GM12875 (cell line): ENCODE measurements around the gene SLC9A3.

Source experiments
- H3K4me3 ChIP-seq: one replicate; pipeline ENCODE4 v1.5.1; 2011; ENCODE audit warnings: low read depth, low read length, control low read depth
- TF ChIP-seq, protein P1 (sequence below): IDR thresholded peaks from 2 replicates; pipeline ENCODE4 v1.5.1; 2011; ENCODE audit warnings: low read depth, mild to moderate bottlenecking, control low read depth, inconsistent platforms, low read length, moderate library complexity, borderline replicate concordance; ENCODE audit not compliant: insufficient read depth

The SLC9A3 gene

DNA sequence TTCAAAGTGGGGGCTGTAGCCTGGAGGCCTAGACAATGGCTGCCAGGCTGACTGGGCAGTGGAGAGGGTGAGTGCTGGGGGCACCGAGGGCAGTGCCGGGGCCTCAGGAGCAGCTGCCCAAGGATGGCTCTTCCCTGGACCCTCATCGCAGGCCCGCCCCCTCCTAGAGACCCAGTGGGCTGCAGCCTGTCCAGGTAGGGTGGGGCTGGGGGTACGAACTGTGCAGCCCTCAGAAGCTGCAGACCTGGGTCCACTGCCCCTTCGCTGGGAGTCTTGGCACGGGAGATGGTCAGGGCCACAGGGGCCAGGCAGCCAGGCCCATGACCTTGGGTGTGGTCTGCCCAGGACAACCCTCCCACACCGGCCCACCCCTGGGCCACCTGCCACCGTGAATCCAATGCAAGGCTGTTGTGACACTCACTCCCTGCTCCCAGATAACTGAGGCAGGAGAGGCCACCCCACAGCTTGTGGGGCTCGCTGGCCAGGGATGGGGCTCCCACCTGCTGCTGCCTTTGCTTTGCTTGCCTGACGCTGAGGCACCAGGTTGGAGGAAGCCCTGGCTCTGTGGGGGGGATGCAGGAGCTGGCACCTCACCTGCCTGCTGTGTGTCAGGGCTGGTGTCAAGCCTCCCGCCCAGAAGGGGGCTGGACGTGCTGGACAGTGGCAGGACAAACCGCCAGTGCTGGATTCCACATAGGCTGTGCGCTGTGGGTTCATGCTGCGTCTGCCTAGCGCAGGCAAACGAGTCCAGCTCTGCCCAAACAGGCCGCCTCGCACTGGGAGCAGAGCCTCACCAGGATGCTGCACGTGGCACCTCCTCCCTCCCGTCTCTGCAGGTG lies 23.1 kb upstream of the SLC9A3 start:
- no peak overlapping the region for H3K4me3 ChIP-seq

DNA sequence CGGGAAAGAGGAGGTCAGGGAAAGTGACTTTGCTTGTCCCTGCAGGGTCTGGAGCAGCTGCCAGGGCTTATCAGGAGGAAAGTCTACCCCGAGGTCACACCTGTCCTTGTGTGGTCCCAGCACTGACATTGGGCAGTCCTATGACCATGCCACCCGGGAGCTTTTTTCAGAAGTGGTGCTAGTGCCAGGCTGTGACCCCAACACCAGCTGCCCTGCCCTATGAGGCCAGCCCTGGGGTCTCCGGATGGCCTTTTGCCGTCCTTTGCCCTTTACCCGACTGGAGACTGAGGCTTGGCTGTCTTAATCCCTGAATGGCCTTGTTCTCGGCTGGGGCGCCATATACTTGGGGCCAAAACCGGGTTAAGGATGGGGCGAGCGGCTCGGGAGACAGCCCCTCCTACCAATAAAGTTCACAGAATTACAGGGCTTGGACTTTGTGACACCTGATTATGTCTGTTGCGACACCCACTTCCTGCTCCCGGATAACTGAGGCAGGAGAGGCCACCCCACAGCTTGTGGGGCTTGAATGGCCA lies 22.2 kb upstream of the SLC9A3 start:
- H3K4me3 ChIP-seq = no peak overlapping the region
- TF ChIP-seq, protein P1, sequence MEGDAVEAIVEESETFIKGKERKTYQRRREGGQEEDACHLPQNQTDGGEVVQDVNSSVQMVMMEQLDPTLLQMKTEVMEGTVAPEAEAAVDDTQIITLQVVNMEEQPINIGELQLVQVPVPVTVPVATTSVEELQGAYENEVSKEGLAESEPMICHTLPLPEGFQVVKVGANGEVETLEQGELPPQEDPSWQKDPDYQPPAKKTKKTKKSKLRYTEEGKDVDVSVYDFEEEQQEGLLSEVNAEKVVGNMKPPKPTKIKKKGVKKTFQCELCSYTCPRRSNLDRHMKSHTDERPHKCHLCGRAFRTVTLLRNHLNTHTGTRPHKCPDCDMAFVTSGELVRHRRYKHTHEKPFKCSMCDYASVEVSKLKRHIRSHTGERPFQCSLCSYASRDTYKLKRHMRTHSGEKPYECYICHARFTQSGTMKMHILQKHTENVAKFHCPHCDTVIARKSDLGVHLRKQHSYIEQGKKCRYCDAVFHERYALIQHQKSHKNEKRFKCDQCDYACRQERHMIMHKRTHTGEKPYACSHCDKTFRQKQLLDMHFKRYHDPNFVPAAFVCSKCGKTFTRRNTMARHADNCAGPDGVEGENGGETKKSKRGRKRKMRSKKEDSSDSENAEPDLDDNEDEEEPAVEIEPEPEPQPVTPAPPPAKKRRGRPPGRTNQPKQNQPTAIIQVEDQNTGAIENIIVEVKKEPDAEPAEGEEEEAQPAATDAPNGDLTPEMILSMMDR = no peak

More for the DNA sequence above, 23.1 kb upstream of the SLC9A3 start:
- TF ChIP-seq, protein P1 = no peak

DNA sequence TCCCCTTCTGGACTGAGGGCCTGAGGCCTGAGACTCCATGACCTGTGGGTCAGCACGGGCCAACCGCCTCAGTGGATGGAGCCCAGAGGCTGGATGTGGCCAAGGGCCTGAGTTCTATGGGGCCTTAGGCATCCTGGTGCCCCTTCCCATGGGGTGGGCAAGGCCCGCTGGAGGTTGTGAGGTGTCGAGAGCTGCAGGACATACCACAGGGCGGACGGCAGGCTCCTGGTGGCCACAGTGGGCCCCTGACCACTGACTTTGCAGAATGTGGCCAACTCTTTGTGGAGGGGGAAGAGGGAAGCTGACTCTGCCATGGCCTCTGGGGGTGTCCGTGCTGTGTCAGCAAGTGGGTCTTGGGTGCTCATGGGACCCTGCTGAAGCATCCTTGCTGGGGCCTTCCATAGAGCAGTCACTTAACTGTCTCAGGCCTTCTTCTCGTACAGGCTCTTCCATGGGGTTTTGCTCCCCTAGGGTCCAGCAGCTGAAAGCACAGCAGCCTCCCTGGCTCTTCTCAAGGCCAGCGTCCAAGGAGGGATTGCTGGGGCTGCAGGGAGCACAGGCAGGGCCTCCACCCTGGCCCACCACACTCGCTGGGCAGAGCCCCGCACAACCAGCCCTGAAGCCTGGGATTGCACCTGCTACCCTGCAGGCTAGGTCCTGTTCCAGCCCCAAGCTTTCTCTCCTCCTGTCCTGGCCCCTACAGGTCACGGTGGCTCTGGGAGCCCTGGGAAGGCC lies 21.6 kb upstream of the SLC9A3 start:
- H3K4me3 ChIP-seq = no peak overlapping the region
- TF ChIP-seq, protein P1 = no peak

DNA sequence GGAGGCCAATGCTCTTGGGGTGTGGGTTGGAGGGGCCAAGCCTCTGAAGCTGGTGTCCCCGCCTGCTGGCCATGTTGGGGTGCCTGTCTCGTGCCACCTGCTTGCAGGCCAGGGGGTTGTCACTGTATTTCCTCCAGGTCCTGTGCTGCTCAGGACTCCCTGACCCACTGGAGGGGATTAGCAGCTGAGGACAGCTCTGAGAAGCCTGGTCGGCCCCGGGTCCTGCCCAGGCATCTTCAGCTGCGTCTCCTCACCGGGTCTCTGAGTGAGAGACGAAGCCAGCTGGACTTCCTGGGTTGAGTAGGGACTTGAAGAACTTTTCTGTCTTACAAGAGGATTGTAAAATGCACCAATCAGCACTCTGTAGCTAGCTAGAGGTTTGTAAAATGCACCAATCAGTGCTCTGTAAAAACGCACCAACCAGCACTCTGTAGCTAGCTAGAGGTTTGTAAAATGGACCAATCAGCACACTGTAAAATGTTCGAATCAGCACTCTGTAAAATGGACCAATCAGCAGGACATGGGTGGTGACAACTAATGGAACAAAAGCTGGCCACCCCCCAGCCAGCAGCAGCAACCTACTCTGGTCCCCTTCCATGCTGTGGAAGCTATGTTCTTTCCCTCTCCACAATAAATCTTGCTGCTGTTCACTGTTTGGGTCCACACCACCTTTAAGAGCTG lies 20.6 kb upstream of the SLC9A3 start:
- TF ChIP-seq, protein P1 = no peak

DNA sequence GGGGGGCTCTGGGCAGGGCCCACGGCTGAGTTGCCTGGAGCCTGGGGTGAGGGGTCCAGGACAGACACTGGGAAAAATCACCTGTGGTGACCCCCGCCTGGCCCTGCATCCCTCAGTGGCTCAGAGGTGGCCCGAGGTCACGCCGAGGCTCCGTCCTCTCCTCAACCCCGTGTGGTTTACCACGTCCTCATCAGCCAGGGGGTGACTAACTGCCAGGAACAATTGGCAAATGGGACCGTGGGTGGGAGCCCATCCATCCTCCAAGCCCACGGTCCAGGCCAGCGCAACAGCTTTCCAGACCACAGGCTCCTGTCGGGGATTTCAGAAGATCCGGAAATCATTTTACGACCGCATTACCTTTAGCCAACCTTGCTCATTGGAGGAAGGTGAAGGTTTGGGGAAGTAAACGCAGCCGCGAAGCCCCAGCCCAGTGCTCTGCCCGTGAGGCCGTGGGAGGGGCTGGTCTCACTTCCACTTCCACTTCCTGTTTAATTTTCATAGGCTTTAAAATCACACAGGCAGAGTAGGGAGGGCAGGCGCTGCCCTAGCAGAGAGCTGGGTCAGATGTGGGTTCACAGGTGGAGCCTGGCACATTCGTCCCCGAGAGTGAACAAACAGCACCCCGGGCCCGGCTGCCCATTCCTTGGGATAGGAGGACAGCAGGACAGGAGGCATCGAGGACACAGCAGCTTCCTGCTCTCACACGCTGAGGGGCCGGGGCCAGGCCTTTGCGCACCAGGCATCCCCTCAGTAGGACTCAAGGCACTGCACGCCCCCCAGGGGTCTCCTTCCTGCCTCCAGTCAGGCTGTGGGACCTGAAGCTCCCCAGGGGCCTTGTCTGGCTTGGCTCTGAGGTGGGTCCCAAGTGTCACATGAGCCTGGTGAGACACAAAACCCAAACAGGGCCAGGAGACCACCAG lies 19.8 kb upstream of the SLC9A3 start:
- TF ChIP-seq, protein P1 = no peak
- H3K4me3 ChIP-seq = peak overlapping the region; percentile 23

More for the DNA sequence above, 20.6 kb upstream of the SLC9A3 start:
- H3K4me3 ChIP-seq = no peak overlapping the region

DNA sequence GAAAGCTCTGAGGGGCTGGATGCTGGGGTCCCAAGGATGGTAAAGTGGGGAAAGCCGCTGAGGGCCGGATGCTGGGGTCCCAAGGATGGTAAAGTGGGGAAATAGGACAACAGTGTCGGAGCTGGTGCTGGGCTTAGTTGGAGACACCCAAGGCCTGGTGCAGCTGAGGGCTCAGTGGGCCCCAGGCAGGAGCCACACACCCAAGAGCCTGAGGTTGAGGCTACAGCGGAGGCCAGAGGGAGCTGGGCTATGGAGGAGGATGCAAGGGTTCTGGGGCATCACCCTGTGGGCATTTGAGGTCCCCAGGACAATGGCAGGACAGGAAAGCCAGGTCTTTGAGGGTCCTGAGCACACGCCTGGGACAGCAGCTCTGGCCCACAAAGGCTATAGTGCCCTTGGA lies 19.1 kb upstream of the SLC9A3 start:
- TF ChIP-seq, protein P1 = no peak
- no peak overlapping the region for H3K4me3 ChIP-seq
